Esophagus muscularis mucosa (tissue), 4 donors: ENCODE measurements around the gene FZD10. TPM values are rescaled to one million over a fixed set of nuclear protein-coding genes. Genes with fewer than 3 reads are reported as not detected.

ENCODE experiments used
- DNase-seq: peaks from one replicate; pipeline ENCODE4 v3.0.0-alpha.2; 2017; ENCODE audit errors: extremely low spot score
- H3K27ac ChIP-seq, 4 donors: fragments of 200-600 bp; sonication (generic); replicated peaks in 1 of 4; 1 replicate in 3 of 4; 2 replicates in 1 of 4; pipeline ENCODE4 v1.5.1; 2016 to 2019; ENCODE audit warnings: mild to moderate bottlenecking in 1 of 4
- H3K27me3 ChIP-seq, 4 donors: fragments of 200-600 bp; sonication (generic); one replicate each; pipeline versions ENCODE4 v1.5.1 to v1.6.0; 2016 to 2019
- H3K36me3 ChIP-seq, 4 donors: fragments of 200-600 bp; sonication (generic); one replicate each; pipeline ENCODE4 v1.5.1; 2016 to 2019
- H3K4me1 ChIP-seq, 4 donors: fragments of 200-600 bp; sonication (generic); one replicate each; pipeline ENCODE4 v1.5.1; 2016 to 2019
- H3K4me3 ChIP-seq, 4 donors: fragments of 200-600 bp; sonication (generic); 1 replicate in 2 of 4; 2 replicates in 2 of 4; pipeline ENCODE4 v1.5.1; 2016 to 2019; ENCODE audit warnings: mild to moderate bottlenecking in 4 of 4, moderate library complexity in 1 of 4
- H3K9me3 ChIP-seq, 4 donors: fragments of 200-600 bp; sonication (generic); 1 replicate in 3 of 4; 2 replicates in 1 of 4; pipeline ENCODE4 v1.5.1; 2016 to 2019
- CTCF ChIP-seq, 3 experiments: fragments of 200-600 bp in 2 of 3; fragments of 450-650 bp in 1 of 3; sonication (generic) in 2 of 3; IDR thresholded peaks; one replicate each; pipeline ENCODE4 v1.5.1; 2017 to 2019; ENCODE audit warnings: antibody characterized with exemption in 3 of 3, mild to moderate bottlenecking in 2 of 3, moderate library complexity in 1 of 3
- EP300 ChIP-seq: sonication (generic); formaldehyde crosslinking; IDR thresholded peaks from one replicate; pipeline ENCODE4 v1.6.1; 2017; ENCODE audit warnings: antibody characterized with exemption
- POLR2A ChIP-seq: fragments of 450-650 bp; IDR thresholded peaks from one replicate; pipeline ENCODE4 v1.6.1; 2017; ENCODE audit warnings: antibody characterized with exemption, moderate library complexity, mild to moderate bottlenecking, low read depth
- POLR2AphosphoS5 ChIP-seq, 2 donors: sonication (generic); formaldehyde crosslinking; IDR thresholded peaks; one replicate each; pipeline ENCODE4 v1.6.1; 2017; ENCODE audit warnings: antibody characterized with exemption in 2 of 2
- WGBS: methylation state at CpG from one replicate; pipeline ENCODE4 v1.1.5; 2018; 5-methylcytosine and 5-hydroxymethylcytosine counted together
- intact Hi-C: fragments of 100-400 bp; cut with DNase I; formaldehyde crosslinking; loops from one replicate; pipeline ENCODE4 v1.15.1; 2023
- total RNA-seq, 4 donors: library from RNA; depleted of rRNA; stranded (reverse); fragments of >200 nt; gene quantifications; one replicate each; pipeline versions ENCODE4 v1.1.0 to v1.2.1, GENCODE V29; 2016

Gene FZD10
- total RNA-seq, 4 donors from 2014 or later = 0.42 to 1.5 (median 1.0) TPM

DNA sequence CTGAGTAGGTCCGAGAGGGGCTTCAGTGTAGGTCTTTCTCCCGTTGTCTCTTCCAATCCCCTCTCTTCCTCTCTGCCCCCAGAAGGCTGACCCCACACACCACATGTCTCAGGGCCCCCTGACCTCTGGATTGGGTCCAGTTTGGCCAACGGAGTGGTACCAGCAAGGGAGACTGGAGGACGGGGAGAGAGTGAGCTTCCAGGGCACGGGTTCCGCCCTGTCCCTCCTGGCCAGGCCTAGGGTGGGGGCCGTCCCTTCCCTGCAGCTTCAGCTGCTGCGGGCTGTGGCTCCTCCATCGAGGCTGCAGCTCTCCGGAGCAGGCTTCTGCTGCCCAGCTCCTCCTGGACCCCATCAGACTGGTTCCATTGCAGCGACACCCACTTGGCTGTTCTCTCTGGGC, 17.4 kb downstream of the FZD10 start:
- Histone ChIP-seq H3K4me3 (no peak overlapping the region), H3K9me3 (peaks cover 0 to 33% (median 16%) of the 10 kb centered on the region in 4 donors), H3K27me3 (peaks cover 0 to 47% (median 0%) of the 10 kb centered on the region in 4 donors), H3K27ac (no peak overlapping the region), H3K4me1 (no peaks in the 10 kb centered on the region), H3K36me3 (no peaks in the 10 kb centered on the region)
- 76% methylated on average over 9 of the region's 11 CpGs for WGBS
- TF ChIP-seq POLR2A (no peak), CTCF (IDR thresholded peaks at IDR 0.05) (no peak), POLR2AphosphoS5 (IDR thresholded peaks at IDR 0.05) (no peak), EP300 (no peak)
- DNase-seq = no peak
- intact Hi-C loops = no loop called here

DNA sequence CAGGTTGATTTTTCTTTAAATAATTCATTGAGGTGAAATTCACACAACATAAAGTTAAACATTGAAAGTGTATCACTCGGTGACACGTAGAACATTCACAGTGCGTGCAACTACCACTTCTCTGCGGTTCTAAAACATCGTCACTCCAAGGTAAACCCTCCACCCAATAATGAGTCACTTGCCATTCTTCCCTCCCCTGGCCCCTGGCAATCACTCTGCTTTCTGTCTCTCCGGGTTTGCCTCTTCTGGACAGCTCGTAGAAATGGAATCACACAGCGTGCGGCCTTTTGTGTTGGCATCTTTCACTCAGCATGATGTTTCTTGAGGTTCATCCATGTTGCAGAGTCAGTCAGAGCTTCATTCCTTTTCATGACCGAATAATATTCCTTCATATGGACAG, 18.9 kb downstream of the FZD10 start:
- no peaks in the 10 kb centered on the region for H3K4me1 ChIP-seq
- intact Hi-C loops = no loop called here
- no peaks in the 10 kb centered on the region for H3K36me3 ChIP-seq
- H3K9me3 ChIP-seq = peaks cover 0 to 28% (median 13%) of the 10 kb centered on the region in 4 donors
- no peak overlapping the region for H3K27ac ChIP-seq
- peaks cover 0 to 36% (median 0%) of the 10 kb centered on the region in 4 donors for H3K27me3 ChIP-seq
- no peak for DNase-seq
- H3K4me3 ChIP-seq = no peak overlapping the region
- TF ChIP-seq POLR2AphosphoS5 (IDR thresholded peaks at IDR 0.05) = no peak
- TF ChIP-seq EP300 = no peak
- no peak for TF ChIP-seq CTCF (IDR thresholded peaks at IDR 0.05)
- no peak for TF ChIP-seq POLR2A
- WGBS = 77% methylated on average over 10 of the region's 10 CpGs

DNA sequence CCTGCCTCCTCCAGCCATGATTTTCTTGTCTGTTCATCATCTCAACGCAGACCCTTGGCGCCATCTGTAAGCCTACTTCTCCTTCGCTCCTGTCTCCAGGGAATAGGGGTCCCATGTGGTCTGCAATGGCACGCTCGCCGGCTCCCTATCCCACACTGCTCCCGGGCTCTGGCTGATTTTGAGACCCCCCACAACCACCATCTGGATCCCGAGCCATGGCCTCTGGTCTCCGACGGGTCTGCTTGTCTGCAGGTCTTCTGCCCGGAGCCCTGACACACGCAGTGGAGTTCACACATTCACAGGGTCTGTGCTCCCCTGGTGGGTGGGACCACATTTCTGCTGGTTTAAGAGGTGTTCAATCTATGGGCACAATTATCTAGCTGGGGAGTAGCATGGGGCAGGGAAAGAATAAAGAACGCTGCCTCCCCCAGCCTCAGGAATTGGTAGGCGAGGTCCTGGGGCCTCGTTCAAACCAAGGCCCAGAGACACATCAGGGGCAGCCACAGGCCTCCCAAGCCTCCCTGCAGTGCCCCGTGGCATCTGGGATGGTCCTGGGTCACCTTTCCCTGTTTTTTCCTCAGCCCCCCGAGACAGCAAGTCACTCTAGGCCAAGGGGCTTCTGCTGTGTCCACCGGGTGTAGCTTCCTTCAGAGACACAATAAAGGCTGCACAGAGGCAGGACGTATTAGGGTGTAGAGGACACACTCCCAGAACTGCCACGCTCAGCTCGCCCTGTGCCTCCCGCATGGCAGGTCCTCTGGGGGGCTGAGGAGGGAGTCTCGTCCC, 21.5 kb downstream of the FZD10 start:
- peaks cover 0 to 10% (median 0%) of the 10 kb centered on the region in 4 donors for H3K27me3 ChIP-seq
- no peaks in the 10 kb centered on the region for H3K36me3 ChIP-seq
- no peaks in the 10 kb centered on the region for H3K4me1 ChIP-seq
- H3K4me3 ChIP-seq = no peak overlapping the region
- 90% methylated on average over 17 of the region's 23 CpGs for WGBS
- intact Hi-C loops = no loop called here
- H3K27ac ChIP-seq = no peak overlapping the region
- DNase-seq = no peak
- no peak for TF ChIP-seq CTCF (IDR thresholded peaks at IDR 0.05)
- no peak for TF ChIP-seq POLR2A
- no peak for TF ChIP-seq EP300
- TF ChIP-seq POLR2AphosphoS5 (IDR thresholded peaks at IDR 0.05) = no peak
- H3K9me3 ChIP-seq = peaks cover 0 to 24% (median 7%) of the 10 kb centered on the region in 4 donors

DNA sequence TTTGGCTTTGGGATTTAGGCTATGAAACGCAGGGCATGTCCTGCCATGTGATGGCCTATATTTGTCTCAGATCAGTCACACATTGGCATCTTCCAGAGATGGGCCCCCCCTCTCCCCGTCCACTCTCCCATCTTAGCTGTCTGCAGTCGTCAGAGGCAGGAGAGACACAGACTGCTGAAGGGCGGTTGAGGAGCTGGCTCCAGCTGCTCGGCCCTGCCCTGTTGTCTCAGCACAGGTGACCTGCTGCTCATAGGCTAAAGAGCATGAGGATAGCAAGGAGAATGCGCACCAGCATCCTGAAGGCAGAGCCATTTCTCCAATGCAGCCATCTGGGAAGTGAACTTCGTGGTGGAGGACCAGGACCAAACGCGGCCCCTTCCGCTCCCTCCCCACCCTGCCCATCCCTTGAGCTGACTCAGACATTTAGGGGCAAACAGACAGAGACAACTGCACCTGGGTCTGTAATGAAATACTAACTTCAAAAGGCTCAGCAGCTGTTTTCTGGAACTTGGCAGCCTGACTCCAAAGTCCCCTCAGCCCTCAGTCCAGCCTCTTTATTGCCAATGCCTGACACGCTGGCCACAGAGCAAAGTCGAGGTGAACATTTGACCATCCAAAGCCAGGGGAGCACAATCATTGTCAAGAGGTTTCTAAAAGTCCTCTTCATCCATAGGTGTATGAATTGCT, 22.3 kb downstream of the FZD10 start:
- no peak for DNase-seq

More for the DNA sequence above, 22.3 kb downstream of the FZD10 start:
- Histone ChIP-seq H3K36me3 (no peaks in the 10 kb centered on the region), H3K27me3 (peaks cover 0 to 3% (median 0%) of the 10 kb centered on the region in 4 donors), H3K27ac (no peak overlapping the region), H3K4me3 (no peak overlapping the region), H3K9me3 (peaks cover 0 to 24% (median 7%) of the 10 kb centered on the region in 4 donors), H3K4me1 (no peaks in the 10 kb centered on the region)
- WGBS = 84% methylated on average over 12 of the region's 12 CpGs
- TF ChIP-seq EP300 (no peak), CTCF (IDR thresholded peaks at IDR 0.05) (no peak), POLR2AphosphoS5 (IDR thresholded peaks at IDR 0.05) (no peak), POLR2A (no peak)
- intact Hi-C loops = no loop called here
